ENCODE data around the gene ZNF853.
"Not testable (repeated sequence)": the region's sequence is repeated elsewhere in the genome, so short reads cannot be mapped to it uniquely, and the experiment has no call there.

Gene ZNF853
- 4.5 to 6.6 (median 5.3) reads per million in 3 donors for total RNA-seq

- Histone ChIP-seq H3K9me3 (ENCODE audit: control insufficient read depth, low read length) (no peaks in the 10 kb centered on the region), H3K27ac (ENCODE audit: insufficient read depth, low read length, poor library complexity, severe bottlenecking) (no peak within 1 kb of the TSS), H3K4me1 (ENCODE audit: control insufficient read depth, insufficient read depth, low read length, poor library complexity, severe bottlenecking) (peaks cover 9% of the 10 kb centered on the region), H3K4me3 (ENCODE audit: insufficient read depth, low read depth, low read length, poor library complexity, severe bottlenecking) (peak within 1 kb of the TSS; percentile 56), H3K36me3 (ENCODE audit: control insufficient read depth, insufficient read depth, low read length) (no peaks in the 10 kb centered on the region), H3K27me3 (replicated peaks; ENCODE audit: control insufficient read depth, insufficient read depth, low read length, poor library complexity, severe bottlenecking) (peaks cover 6% of the 10 kb centered on the region)
- no peak for DNase-seq
These were observed at the start of gene ZNF853 for GRCh38 chr7:6614953-6615722. ZNF853 (plus strand) TSS chr7:6615610; CDS start chr7:6616175, 565 bp downstream.

- no peak for DNase-seq
- Histone ChIP-seq H3K36me3 (ENCODE audit: control insufficient read depth, insufficient read depth, low read length) (no peaks in the 10 kb centered on the region), H3K9me3 (ENCODE audit: control insufficient read depth, low read length) (no peaks in the 10 kb centered on the region), H3K27me3 (replicated peaks; ENCODE audit: control insufficient read depth, insufficient read depth, low read length, poor library complexity, severe bottlenecking) (no peaks in the 10 kb centered on the region), H3K4me3 (ENCODE audit: insufficient read depth, low read depth, low read length, poor library complexity, severe bottlenecking) (no peak overlapping the region), H3K4me1 (ENCODE audit: control insufficient read depth, insufficient read depth, low read length, poor library complexity, severe bottlenecking) (no peaks in the 10 kb centered on the region), H3K27ac (ENCODE audit: insufficient read depth, low read length, poor library complexity, severe bottlenecking) (no peak overlapping the region)
These were observed 49.8 kb upstream of the ZNF853 start for GRCh38 chr7:6565655-6566054.

- Histone ChIP-seq H3K27ac (ENCODE audit: insufficient read depth, low read length, poor library complexity, severe bottlenecking) (no peak overlapping the region), H3K4me1 (ENCODE audit: control insufficient read depth, insufficient read depth, low read length, poor library complexity, severe bottlenecking) (no peaks in the 10 kb centered on the region), H3K9me3 (ENCODE audit: control insufficient read depth, low read length) (no peaks in the 10 kb centered on the region), H3K27me3 (replicated peaks; ENCODE audit: control insufficient read depth, insufficient read depth, low read length, poor library complexity, severe bottlenecking) (no peaks in the 10 kb centered on the region), H3K36me3 (ENCODE audit: control insufficient read depth, insufficient read depth, low read length) (no peaks in the 10 kb centered on the region), H3K4me3 (ENCODE audit: insufficient read depth, low read depth, low read length, poor library complexity, severe bottlenecking) (no peak overlapping the region)
- DNase-seq, result no peak
These were observed 47.5 kb upstream of the ZNF853 start for GRCh38 chr7:6567886-6568285.

- no peak for DNase-seq
- Histone ChIP-seq H3K36me3 (ENCODE audit: control insufficient read depth, insufficient read depth, low read length) (no peaks in the 10 kb centered on the region), H3K4me1 (ENCODE audit: control insufficient read depth, insufficient read depth, low read length, poor library complexity, severe bottlenecking) (no peaks in the 10 kb centered on the region), H3K4me3 (ENCODE audit: insufficient read depth, low read depth, low read length, poor library complexity, severe bottlenecking) (no peak overlapping the region), H3K9me3 (ENCODE audit: control insufficient read depth, low read length) (no peaks in the 10 kb centered on the region), H3K27ac (ENCODE audit: insufficient read depth, low read length, poor library complexity, severe bottlenecking) (no peak overlapping the region), H3K27me3 (replicated peaks; ENCODE audit: control insufficient read depth, insufficient read depth, low read length, poor library complexity, severe bottlenecking) (no peaks in the 10 kb centered on the region)
These were observed 44.1 kb upstream of the ZNF853 start for GRCh38 chr7:6571160-6571779.

- H3K36me3 ChIP-seq (ENCODE audit: control insufficient read depth, insufficient read depth, low read length), result peaks cover 3% of the 10 kb centered on the region
These were observed 40.0 kb upstream of the ZNF853 start for GRCh38 chr7:6575281-6576023.

GRCh38 chr7:6576024-6576866, 39.2 kb upstream of the ZNF853 start:
- no peaks in the 10 kb centered on the region for H3K9me3 ChIP-seq (ENCODE audit: control insufficient read depth, low read length)
- no peak for DNase-seq
- peaks cover 4% of the 10 kb centered on the region for H3K36me3 ChIP-seq (ENCODE audit: control insufficient read depth, insufficient read depth, low read length)
- no peaks in the 10 kb centered on the region for H3K27me3 ChIP-seq (replicated peaks; ENCODE audit: control insufficient read depth, insufficient read depth, low read length, poor library complexity, severe bottlenecking)
- H3K27ac ChIP-seq (ENCODE audit: insufficient read depth, low read length, poor library complexity, severe bottlenecking), result no peak overlapping the region
- no peaks in the 10 kb centered on the region for H3K4me1 ChIP-seq (ENCODE audit: control insufficient read depth, insufficient read depth, low read length, poor library complexity, severe bottlenecking)
- no peak overlapping the region for H3K4me3 ChIP-seq (ENCODE audit: insufficient read depth, low read depth, low read length, poor library complexity, severe bottlenecking)

More at GRCh38 chr7:6575281-6576023, 40.0 kb upstream of the ZNF853 start:
- Histone ChIP-seq H3K4me3 (ENCODE audit: insufficient read depth, low read depth, low read length, poor library complexity, severe bottlenecking) (no peak overlapping the region), H3K27me3 (replicated peaks; ENCODE audit: control insufficient read depth, insufficient read depth, low read length, poor library complexity, severe bottlenecking) (no peaks in the 10 kb centered on the region), H3K9me3 (ENCODE audit: control insufficient read depth, low read length) (no peaks in the 10 kb centered on the region), H3K4me1 (ENCODE audit: control insufficient read depth, insufficient read depth, low read length, poor library complexity, severe bottlenecking) (no peaks in the 10 kb centered on the region), H3K27ac (ENCODE audit: insufficient read depth, low read length, poor library complexity, severe bottlenecking) (no peak overlapping the region)
- DNase-seq, result no peak

- not testable (repeated sequence) for H3K9me3 ChIP-seq (ENCODE audit: control insufficient read depth, low read length); H3K4me1 ChIP-seq (ENCODE audit: control insufficient read depth, insufficient read depth, low read length, poor library complexity, severe bottlenecking); H3K36me3 ChIP-seq (ENCODE audit: control insufficient read depth, insufficient read depth, low read length); H3K27me3 ChIP-seq (replicated peaks; ENCODE audit: control insufficient read depth, insufficient read depth, low read length, poor library complexity, severe bottlenecking); DNase-seq
- Histone ChIP-seq H3K27ac (ENCODE audit: insufficient read depth, low read length, poor library complexity, severe bottlenecking) (peak overlapping the region; percentile 94), H3K4me3 (ENCODE audit: insufficient read depth, low read depth, low read length, poor library complexity, severe bottlenecking) (peak overlapping the region; percentile 76)
These were observed 38.5 kb upstream of the ZNF853 start for GRCh38 chr7:6576867-6577368.

GRCh38 chr7:6577369-6578113, 37.9 kb upstream of the ZNF853 start, which contains the start of gene ZDHHC4:
ZDHHC4 (plus strand) TSS chr7:6577454; CDS start chr7:6580562, 3,108 bp downstream.
- Histone ChIP-seq H3K36me3 (ENCODE audit: control insufficient read depth, insufficient read depth, low read length) (peaks cover 11% of the 10 kb centered on the region), H3K27ac (ENCODE audit: insufficient read depth, low read length, poor library complexity, severe bottlenecking) (peak within 1 kb of the TSS; percentile 94), H3K4me3 (ENCODE audit: insufficient read depth, low read depth, low read length, poor library complexity, severe bottlenecking) (peak within 1 kb of the TSS; percentile 76), H3K27me3 (replicated peaks; ENCODE audit: control insufficient read depth, insufficient read depth, low read length, poor library complexity, severe bottlenecking) (no peaks in the 10 kb centered on the region), H3K9me3 (ENCODE audit: control insufficient read depth, low read length) (no peaks in the 10 kb centered on the region), H3K4me1 (ENCODE audit: control insufficient read depth, insufficient read depth, low read length, poor library complexity, severe bottlenecking) (no peaks in the 10 kb centered on the region)
- DNase-seq, result peak; percentile 70 to 77 (median 73)

Data from effector memory CD4-positive, alpha-beta T cell (primary cell).